Neural cell (in vitro differentiated cells): Measurements from ENCODE around the gene MICAL2.

Experiments
- EP300 ChIP-seq: fragments of 450-650 bp; conservative IDR thresholded peaks from 2 replicates; pipeline ENCODE4 v1.6.1; 2014; ENCODE audit warnings: antibody characterized with exemption, mild to moderate bottlenecking, moderate library complexity; ENCODE audit not compliant: poor library complexity, severe bottlenecking
- EZH2 ChIP-seq: fragments of 200-600, 300-800 bp; shearing (Covaris generic), sonication (generic); IDR thresholded peaks from 2 replicates; pipeline ENCODE4 v1.6.1; 2014; ENCODE audit warnings: antibody characterized with exemption, low read length, borderline replicate concordance, mild to moderate bottlenecking; ENCODE audit not compliant: insufficient read depth, poor library complexity, severe bottlenecking
- TF ChIP-seq, protein P1 (sequence below): fragments of 450-650 bp; IDR thresholded peaks from 2 replicates; pipeline ENCODE4 v1.5.1; 2014; ENCODE audit warnings: antibody characterized with exemption, mild to moderate bottlenecking, moderate library complexity; ENCODE audit not compliant: poor library complexity, severe bottlenecking
- TF ChIP-seq, protein P2 (sequence below): IDR thresholded peaks from 2 replicates; pipeline ENCODE4 v1.6.1; 2012; ENCODE audit warnings: borderline replicate concordance

DNA sequence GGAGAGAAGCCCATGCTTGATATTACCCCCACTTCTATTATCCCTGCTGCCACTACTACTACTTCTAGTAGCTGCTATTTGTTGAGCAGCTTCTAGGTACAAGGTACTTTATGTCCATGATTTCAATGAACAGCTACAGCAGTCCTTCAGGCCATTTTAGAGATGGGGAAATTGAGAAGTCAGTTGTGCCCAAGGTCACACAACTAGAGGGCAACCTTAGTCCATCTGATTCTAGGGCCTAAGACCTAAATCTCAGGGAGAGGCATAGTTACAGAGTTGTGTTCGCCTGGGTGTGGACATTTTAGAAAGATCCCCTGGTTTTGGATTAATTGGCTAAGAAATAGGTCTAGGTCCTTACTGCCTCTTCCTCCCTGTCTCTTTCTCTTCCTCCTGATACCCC is 52.3 kb downstream of the MICAL2 start:
- TF ChIP-seq EP300 (no peak), EZH2 (no peak)
- TF ChIP-seq, protein P1, sequence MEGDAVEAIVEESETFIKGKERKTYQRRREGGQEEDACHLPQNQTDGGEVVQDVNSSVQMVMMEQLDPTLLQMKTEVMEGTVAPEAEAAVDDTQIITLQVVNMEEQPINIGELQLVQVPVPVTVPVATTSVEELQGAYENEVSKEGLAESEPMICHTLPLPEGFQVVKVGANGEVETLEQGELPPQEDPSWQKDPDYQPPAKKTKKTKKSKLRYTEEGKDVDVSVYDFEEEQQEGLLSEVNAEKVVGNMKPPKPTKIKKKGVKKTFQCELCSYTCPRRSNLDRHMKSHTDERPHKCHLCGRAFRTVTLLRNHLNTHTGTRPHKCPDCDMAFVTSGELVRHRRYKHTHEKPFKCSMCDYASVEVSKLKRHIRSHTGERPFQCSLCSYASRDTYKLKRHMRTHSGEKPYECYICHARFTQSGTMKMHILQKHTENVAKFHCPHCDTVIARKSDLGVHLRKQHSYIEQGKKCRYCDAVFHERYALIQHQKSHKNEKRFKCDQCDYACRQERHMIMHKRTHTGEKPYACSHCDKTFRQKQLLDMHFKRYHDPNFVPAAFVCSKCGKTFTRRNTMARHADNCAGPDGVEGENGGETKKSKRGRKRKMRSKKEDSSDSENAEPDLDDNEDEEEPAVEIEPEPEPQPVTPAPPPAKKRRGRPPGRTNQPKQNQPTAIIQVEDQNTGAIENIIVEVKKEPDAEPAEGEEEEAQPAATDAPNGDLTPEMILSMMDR, result no peak
- TF ChIP-seq, protein P2, sequence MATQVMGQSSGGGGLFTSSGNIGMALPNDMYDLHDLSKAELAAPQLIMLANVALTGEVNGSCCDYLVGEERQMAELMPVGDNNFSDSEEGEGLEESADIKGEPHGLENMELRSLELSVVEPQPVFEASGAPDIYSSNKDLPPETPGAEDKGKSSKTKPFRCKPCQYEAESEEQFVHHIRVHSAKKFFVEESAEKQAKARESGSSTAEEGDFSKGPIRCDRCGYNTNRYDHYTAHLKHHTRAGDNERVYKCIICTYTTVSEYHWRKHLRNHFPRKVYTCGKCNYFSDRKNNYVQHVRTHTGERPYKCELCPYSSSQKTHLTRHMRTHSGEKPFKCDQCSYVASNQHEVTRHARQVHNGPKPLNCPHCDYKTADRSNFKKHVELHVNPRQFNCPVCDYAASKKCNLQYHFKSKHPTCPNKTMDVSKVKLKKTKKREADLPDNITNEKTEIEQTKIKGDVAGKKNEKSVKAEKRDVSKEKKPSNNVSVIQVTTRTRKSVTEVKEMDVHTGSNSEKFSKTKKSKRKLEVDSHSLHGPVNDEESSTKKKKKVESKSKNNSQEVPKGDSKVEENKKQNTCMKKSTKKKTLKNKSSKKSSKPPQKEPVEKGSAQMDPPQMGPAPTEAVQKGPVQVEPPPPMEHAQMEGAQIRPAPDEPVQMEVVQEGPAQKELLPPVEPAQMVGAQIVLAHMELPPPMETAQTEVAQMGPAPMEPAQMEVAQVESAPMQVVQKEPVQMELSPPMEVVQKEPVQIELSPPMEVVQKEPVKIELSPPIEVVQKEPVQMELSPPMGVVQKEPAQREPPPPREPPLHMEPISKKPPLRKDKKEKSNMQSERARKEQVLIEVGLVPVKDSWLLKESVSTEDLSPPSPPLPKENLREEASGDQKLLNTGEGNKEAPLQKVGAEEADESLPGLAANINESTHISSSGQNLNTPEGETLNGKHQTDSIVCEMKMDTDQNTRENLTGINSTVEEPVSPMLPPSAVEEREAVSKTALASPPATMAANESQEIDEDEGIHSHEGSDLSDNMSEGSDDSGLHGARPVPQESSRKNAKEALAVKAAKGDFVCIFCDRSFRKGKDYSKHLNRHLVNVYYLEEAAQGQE, result no peak
